HS-5 (cell line): Measurements from ENCODE around the gene MYH7.
"Not testable (repeated sequence)": the region's sequence is repeated elsewhere in the genome, so short reads cannot be mapped to it uniquely, and the experiment has no call there.

Source experiments
- DNase-seq: peaks from one replicate; pipeline ENCODE4 v3.0.0-alpha.2; 2012; ENCODE audit warnings: low read depth

MYH7 gene

GRCh38 chr14:23386266-23386657 is 49.2 kb downstream of the MYH7 start:
- DNase-seq, result not testable (repeated sequence)

DNA sequence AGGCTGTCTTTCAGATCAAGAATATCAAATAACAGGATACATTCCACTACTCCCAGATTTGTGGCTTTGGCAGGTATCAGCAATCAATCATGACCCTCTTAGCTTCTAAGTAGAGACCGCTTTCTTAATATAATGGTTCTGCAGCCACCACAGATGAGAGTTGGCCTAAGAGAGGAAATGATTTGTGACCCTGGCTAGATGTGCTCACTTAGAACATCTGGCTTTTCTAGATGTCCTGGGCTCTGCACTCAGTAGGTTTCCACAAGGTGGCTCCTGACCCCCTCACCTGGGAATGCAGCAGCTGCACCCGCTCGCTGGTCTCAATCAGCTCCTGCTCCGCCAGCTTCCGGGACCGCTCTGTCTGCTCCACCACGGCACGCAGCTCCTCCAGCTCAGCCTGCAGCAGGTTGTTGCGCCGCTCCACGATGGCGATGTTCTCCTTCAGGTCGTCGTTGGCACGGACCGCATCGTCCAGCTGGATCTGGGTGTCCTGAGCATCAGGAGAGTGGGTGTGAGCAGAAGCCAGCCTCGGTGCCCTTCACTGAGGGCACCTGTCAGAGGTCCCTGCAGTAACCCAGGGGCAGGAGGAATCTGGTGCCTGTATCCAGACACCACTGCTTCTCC is 49.7 kb downstream of the MYH7 start:
- no peak for DNase-seq

- DNase-seq, result no peak
These were observed 50.2 kb downstream of the MYH7 start for GRCh38 chr14:23385244-23385641.

DNA sequence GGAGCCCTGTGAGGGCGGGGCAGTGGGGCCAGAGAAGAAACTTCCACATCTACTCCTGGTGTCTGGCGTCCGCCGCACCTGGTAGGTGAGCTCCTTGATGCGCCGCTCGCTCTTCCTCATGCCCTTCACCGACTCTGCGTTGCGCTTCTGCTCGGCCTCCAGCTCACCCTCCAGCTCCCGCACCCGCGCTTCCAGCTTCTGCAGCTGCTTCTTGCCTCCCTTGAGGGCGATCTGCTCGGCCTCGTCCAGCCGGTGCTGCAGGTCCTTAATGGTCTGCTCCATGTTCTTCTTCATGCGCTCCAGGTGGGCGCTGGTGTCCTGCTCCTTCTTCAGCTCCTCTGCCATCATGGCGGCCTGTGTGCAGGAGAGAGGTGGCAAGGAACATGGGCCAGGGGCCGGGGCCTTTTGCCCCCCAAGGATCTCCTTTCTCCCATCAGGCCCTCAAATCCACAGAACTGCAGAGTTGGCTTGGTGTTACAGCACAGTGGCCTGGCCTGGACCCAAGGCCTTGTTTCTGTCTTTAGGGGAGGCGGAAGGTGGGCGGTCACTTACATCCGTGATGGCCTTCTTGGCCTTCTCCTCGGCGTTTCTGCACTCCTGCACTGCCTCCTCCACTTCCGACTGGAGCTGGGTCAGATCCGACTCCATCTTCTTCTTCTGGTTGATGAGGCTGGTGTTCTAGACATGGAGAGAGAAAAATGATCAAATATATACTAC is 50.9 kb downstream of the MYH7 start:
- DNase-seq, result no peak

- DNase-seq, result no peak
These were observed 52.6 kb downstream of the MYH7 start for GRCh38 chr14:23382731-23383440.

GRCh38 chr14:23382276-23382675 is 53.2 kb downstream of the MYH7 start:
- DNase-seq, result no peak

- no peak for DNase-seq
These were observed 53.6 kb downstream of the MYH7 start for GRCh38 chr14:23381871-23382270.

DNA sequence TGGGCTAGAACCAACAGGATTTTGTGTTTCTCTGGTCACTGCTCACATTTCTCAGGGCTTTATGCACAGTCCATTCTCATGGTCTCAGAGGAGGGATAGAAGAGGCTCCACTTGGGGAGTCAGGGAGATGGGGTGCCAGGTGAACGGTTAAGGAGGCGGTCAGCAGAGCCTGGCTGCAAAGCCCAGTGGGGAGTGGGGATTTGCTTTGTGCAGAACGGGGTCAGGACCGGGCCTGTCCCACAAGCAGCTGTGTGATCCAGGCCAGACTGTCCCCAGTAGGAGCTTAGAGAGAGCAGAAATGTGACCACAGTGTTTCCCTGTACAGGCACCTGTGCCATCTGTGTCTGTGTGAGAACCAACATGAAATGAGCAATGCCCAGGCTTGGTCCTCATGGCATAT is 54.5 kb downstream of the MYH7 start:
- DNase-seq, result no peak

- no peak for DNase-seq
These were observed 55.1 kb downstream of the MYH7 start for GRCh38 chr14:23380197-23380914.

DNA sequence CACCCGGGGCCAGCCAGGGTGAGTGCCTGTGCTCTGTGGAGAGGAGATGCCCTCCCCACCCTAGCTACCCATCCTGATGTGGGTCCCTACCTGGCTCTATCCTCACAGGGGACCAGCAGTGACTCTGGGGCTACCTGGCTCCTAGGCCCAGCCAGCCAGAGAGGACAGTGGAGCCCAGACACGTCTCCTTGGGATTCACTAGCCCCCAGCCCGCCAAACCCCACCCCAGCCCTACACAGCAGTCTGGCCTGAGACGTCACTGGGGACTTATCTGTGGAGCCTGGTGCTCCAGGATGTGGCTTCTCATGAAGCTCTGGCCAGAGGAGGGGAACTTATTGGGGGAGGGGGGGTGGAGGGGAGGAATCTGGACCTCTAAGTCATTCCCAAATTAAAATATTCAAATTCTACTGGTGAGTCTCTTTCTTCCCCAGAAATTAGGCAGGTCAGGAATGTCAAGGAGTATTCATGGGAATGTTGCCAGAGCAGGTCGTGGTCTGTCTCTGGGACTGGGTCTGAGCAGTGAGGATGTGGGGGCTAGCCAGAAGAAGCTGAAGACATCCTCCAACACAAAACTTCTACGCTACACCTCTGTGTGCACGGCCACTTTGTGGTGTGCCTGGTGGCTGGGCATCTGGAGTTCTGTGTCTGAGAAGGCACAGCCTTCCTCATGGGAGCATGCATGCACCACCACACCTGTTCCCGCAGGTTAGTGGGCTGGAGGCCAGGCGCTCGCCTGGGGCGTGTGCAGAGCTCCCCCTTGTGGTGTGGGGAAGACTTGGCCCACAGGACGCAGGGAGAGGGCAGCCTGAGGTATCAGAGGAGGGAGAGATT is 55.9 kb downstream of the MYH7 start:
- no peak for DNase-seq

- DNase-seq, result no peak
These were observed 56.7 kb downstream of the MYH7 start for GRCh38 chr14:23378612-23379220.

DNA sequence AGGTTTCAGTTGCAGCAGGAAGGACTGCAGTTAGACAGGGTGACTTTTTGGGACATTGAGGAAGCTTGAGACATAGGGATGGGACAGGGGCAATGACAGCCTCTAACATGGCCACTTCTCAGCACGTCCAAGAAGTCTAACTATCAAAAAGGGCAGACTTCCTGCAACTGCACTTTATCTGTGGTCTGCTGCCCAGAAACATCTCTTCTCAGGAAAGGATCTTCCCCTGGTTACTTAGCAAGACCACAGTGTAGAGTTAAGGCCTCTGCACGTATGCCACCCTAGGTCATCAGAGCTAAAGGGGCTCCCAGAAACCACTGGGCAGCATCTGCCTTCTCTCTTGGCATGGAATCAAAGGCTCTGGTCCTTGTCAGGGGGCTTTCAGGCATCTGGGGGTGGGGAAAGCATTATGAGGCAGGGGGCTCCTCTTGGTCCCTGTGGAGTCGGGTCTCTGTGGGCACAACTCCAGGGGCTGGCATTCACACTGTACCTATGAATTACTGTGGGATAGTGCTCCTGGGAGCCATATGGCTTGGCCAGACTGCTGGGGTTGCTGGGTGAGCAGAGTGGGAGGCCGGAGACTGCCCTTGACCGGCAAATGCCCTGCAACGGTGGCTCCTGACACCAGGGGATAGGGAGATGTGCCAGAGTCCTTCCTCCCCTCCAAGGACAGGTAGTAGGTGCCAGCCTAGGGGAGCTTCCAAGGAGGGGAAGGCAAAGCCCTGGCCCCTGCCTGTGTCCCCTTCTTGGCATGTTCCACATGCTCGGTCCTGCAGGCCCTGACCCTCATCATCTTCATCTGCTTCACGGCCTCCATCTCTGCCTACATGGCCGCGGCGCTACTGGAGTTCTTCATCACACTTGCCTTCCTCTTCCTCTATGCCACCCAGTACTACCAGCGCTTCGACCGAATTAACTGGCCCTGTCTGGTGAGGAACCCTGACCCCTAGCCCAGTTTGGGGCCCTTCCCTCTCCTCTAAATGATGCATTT is 57.6 kb downstream of the MYH7 start:
- DNase-seq, result no peak

GRCh38 chr14:23377198-23377550 is 58.3 kb downstream of the MYH7 start:
- no peak for DNase-seq

DNA sequence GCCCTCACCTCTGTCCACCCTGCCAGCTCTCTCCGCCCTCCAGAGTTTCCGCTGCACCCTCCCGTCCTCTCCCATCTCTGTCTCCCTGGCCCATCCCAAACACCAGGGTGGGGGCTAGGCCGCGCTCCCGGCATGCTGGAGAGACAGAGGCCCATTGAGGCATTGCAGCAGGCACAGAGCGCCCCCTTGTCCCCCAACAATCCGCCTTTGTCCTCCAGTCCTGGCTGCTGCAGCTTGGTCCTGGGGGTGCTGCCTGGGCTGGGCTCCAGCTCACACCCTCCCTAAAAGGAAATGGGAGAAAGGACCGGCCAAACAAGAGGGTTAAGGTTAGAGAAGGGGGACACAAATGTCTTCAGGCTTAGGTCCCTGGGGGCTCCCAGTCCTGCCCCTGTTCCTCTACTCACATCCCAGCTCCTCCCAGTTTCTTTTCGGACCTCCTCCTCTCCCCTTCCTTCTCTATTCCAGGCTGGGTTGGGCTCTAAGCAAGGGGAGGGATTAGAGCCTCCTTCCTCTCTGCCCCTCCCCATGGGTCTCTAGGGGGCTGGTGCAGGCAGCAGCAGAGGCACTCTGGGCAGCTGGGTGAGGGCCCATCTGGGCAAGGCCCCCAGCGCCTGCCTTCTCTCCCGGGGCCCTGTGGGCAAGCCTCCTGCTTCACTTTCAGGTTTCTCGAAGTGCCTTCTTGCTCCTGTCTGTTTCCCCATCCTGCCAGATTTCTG is 58.8 kb downstream of the MYH7 start, which contains the start of gene CMTM5:
CMTM5 (plus strand) TSS at position 565 of the 716 bp plus-strand sequence. CDS start 206 bp downstream, outside the sequence.
- no peak for DNase-seq

DNA sequence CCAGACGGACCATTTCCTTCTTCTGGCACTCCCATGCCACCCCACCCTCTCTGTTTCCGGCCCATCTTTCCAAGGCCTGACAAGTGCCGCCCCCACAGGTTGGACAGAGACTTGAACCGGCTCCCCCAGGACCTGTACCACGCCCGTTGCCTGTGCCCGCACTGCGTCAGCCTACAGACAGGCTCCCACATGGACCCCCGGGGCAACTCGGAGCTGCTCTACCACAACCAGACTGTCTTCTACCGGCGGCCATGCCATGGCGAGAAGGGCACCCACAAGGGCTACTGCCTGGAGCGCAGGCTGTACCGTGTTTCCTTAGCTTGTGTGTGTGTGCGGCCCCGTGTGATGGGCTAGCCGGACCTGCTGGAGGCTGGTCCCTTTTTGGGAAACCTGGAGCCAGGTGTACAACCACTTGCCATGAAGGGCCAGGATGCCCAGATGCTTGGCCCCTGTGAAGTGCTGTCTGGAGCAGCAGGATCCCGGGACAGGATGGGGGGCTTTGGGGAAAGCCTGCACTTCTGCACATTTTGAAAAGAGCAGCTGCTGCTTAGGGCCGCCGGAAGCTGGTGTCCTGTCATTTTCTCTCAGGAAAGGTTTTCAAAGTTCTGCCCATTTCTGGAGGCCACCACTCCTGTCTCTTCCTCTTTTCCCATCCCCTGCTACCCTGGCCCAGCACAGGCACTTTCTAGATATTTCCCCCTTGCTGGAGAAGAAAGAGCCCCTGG is 59.8 kb downstream of the MYH7 start:
- DNase-seq, result no peak

DNA sequence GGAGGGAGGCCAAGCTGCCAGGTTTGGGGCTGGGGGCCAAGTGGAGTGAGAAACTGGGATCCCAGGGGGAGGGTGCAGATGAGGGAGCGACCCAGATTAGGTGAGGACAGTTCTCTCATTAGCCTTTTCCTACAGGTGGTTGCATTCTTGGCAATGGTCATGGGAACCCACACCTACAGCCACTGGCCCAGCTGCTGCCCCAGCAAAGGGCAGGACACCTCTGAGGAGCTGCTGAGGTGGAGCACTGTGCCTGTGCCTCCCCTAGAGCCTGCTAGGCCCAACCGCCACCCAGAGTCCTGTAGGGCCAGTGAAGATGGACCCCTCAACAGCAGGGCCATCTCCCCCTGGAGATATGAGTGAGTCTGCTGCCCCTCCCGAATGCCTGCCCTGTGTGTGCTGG is 62.4 kb downstream of the MYH7 start:
- DNase-seq, result no peak

- no peak for DNase-seq
These were observed 63.0 kb downstream of the MYH7 start, which contains the start of gene IL25 for GRCh38 chr14:23372509-23372908. IL25 (plus strand) TSS chr14:23372809.

DNA sequence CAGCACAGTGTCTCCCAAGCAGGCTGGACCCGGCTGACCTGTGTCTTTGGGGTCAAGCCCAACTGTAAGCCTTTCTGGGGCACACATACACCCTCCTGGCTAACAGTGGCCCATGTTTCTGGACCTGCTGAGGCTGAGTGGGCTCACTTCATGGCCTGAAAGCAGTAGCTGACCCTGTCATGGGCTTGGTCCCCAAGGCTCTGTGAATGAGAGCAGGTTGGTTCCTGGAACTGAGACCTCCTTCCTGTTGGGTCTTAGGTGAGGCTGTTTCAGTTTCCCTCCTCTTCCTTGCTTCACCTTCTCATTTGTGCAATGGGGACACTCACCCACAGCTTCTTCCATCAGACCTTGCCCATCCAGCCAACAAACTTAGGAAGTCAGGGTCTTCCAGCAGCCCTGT is 63.6 kb downstream of the MYH7 start:
- no peak for DNase-seq

- no peak for DNase-seq
These were observed 65.2 kb downstream of the MYH7 start for GRCh38 chr14:23370221-23370620.
